SK-N-SH treated with all-trans-retinoic acid at 6 μM for 48 hours (cell line): ENCODE measurements around the gene BSX.

Experiments used
- ESRRG ChIP-seq: fragments of 250-450 bp; sonication (Bioruptor Pico); IDR thresholded peaks from 2 replicates; pipeline ENCODE4 v1.6.1; 2021; ENCODE audit warnings: mild to moderate bottlenecking
- ZC3H10 ChIP-seq: fragments of 250-450 bp; sonication (Bioruptor Pico); IDR thresholded peaks from 2 replicates; pipeline ENCODE4 v1.5.1; 2021; ENCODE audit warnings: mild to moderate bottlenecking, moderate library complexity
- ZFP30 ChIP-seq: fragments of 450-650 bp; formaldehyde crosslinking; IDR thresholded peaks from 2 replicates; pipeline ENCODE4 v1.5.0; 2022; ENCODE audit warnings: mild to moderate bottlenecking, moderate library complexity
- TF ChIP-seq, protein P1 (sequence below): fragments of 250-450 bp; sonication (Bioruptor Pico); IDR thresholded peaks from 2 replicates; pipeline ENCODE4 v1.8.0; 2021; ENCODE audit warnings: low read depth, mild to moderate bottlenecking, moderate library complexity, borderline replicate concordance
- TF ChIP-seq, protein P2 (sequence below): fragments of 250-450 bp; sonication (Bioruptor Pico); IDR thresholded peaks from 2 replicates; pipeline ENCODE4 v1.5.1; 2021; ENCODE audit warnings: mild to moderate bottlenecking, moderate library complexity

DNA sequence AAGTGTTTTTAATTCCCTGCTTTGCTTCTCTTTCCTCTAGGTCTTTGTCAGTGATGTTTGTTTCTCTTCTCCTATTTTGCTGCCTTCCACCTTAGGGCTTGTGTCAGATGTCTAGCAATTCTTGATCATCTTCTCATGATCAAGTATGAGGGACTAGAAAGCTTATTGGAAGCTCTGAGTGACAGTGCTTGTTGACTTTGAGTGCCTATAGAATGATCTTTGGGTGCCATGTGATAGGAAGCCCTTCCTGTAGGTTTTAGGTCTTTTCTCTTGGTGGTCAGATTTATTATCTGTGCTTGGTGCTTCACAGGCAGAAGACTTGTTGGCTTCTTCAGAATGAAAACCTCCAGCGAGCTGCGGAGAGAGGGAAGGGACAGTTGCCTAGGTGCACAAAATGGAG is 43.1 kb downstream of the BSX start:
- TF ChIP-seq, protein P1, sequence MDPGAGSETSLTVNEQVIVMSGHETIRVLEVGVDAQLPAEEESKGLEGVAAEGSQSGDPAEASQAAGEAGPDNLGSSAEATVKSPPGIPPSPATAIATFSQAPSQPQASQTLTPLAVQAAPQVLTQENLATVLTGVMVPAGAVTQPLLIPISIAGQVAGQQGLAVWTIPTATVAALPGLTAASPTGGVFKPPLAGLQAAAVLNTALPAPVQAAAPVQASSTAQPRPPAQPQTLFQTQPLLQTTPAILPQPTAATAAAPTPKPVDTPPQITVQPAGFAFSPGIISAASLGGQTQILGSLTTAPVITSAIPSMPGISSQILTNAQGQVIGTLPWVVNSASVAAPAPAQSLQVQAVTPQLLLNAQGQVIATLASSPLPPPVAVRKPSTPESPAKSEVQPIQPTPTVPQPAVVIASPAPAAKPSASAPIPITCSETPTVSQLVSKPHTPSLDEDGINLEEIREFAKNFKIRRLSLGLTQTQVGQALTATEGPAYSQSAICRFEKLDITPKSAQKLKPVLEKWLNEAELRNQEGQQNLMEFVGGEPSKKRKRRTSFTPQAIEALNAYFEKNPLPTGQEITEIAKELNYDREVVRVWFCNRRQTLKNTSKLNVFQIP (CRISPR knock-in tag): no peak
- TF ChIP-seq ESRRG (CRISPR knock-in tag) (no peak), ZFP30 (CRISPR knock-in tag) (no peak), ZC3H10 (CRISPR knock-in tag) (no peak)
- TF ChIP-seq, protein P2, sequence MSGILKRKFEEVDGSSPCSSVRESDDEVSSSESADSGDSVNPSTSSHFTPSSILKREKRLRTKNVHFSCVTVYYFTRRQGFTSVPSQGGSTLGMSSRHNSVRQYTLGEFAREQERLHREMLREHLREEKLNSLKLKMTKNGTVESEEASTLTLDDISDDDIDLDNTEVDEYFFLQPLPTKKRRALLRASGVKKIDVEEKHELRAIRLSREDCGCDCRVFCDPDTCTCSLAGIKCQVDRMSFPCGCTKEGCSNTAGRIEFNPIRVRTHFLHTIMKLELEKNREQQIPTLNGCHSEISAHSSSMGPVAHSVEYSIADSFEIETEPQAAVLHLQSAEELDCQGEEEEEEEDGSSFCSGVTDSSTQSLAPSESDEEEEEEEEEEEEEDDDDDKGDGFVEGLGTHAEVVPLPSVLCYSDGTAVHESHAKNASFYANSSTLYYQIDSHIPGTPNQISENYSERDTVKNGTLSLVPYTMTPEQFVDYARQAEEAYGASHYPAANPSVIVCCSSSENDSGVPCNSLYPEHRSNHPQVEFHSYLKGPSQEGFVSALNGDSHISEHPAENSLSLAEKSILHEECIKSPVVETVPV (CRISPR knock-in tag): no peak
